GM21423 (cell line): Measurements from ENCODE around the gene TRIM39.
"Not testable (repeated sequence)": the region's sequence is repeated elsewhere in the genome, so short reads cannot be mapped to it uniquely, and the experiment has no call there.

Source experiments
- ATAC-seq: cut with Tn5 transposase; IDR thresholded peaks from one replicate; pipeline ENCODE4 v1.9.1; 2021; ENCODE audit warnings: mild to moderate bottlenecking, moderate library complexity; ENCODE audit not compliant: unreplicated experiment

Gene TRIM39

DNA sequence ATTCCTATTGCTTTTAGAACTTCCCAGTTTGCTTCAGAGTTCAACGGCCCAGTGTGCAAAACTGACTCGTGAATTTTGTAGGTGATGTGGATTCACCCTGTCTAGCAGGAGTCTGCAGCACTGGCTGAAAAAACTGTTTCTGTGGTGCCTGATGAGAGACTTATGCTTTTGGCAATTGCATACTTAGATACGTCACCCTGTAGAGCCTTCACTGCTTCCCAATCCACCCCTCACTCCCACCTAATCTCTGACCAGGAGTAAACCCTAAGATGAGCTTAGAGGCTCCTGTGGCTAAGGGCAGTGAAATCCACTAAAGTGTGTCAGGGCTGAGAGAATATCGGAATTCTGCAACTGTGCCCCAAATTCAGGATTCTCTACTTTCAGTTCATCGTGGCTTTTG, 32.5 kb downstream of the TRIM39 start:
- no peak for ATAC-seq

DNA sequence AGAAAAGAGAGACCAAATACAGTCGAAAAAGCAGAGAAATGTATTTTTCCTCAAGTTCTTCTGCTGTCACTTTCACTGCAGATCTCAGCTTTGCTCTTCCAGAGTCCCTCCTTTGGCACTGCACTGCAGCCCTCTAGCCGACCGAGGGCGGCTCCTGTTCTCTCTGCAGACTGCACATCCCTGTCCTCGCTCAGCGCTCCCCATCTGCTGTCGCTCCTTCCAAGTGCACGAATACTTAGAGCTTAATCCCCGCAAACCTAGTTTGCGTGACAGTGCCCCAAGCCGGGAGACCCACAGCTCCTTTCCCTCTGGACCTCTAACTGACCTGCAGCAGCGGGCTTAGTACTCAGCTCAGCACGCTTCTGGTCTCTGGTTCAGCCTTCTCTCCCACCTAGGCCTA, 33.4 kb downstream of the TRIM39 start:
- ATAC-seq, result no peak

DNA sequence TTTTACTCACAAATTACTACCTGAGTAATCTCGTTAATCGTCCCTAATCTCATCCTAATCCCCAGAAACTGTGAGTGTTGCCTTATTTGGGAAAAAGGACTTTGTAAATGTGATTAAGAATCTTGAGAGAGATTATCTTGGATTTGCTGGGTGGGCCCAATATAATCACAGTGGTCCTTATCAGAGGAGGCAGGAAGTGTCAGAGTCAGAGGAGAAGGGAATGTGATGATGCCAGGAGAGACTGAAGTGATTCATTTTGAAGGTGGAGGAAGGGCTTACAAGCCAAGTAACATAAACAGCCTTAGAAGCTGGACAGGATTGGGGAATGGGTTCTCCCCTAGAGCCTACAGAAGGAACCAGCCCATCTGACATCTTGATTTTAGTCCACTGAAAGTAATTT, 34.9 kb downstream of the TRIM39 start:
- ATAC-seq, result no peak

DNA sequence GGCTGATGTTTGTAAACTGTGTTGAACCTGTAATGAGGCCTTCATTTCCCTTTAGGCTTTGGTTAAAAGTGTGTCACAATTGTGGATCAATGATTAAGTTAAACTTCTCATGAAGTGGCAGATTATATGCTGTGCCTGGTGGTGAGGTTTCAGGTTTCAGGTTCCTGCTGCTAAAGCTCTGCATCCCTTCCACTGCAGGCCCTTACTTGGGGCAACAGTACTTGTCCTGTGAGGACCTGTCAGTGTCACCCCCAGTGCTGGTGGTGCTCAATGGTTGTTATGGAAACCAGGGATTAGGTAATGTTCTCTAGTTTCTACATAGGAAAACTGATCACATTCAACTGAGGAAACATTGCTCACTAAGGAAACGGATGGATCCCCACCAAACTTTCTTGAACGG, 36.7 kb downstream of the TRIM39 start:
- no peak for ATAC-seq

DNA sequence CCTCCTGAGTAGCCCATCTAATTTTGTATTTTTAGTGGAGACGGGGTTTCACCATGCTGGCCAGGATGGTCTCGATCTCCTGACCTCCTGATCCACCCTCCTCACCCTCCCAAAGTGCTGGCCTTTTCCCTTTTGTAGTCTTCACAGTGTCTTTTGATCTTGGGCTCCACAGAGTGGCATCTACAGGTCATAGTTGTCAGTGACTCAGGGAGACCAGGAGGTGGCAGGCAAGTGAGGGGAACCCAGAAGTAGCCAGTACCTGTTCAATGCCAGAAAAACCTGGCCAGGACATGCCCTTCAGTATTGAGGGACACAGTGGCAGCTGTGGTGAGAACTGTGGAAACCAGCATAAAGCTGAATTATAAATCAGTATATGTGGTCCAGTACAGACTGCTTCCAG, 37.9 kb downstream of the TRIM39 start:
- ATAC-seq, result no peak

DNA sequence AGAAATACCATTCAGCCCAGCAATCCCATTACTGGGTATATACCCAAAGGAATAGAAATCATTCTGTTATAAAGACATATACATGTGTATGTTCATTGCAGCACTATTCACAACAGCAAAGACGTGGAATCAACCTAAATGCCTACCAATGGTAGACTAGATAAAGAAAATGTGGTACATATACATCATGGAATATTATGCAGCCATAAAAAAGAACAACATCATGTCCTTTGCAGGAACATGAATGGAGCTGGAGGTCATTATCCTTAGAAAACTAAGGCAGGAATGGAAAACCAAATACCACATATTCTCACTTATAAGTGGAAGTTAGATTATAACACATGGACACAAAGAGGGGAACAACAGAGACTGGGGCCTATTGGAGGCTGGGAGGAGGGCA, 42.6 kb downstream of the TRIM39 start:
- ATAC-seq, result not testable (repeated sequence)

DNA sequence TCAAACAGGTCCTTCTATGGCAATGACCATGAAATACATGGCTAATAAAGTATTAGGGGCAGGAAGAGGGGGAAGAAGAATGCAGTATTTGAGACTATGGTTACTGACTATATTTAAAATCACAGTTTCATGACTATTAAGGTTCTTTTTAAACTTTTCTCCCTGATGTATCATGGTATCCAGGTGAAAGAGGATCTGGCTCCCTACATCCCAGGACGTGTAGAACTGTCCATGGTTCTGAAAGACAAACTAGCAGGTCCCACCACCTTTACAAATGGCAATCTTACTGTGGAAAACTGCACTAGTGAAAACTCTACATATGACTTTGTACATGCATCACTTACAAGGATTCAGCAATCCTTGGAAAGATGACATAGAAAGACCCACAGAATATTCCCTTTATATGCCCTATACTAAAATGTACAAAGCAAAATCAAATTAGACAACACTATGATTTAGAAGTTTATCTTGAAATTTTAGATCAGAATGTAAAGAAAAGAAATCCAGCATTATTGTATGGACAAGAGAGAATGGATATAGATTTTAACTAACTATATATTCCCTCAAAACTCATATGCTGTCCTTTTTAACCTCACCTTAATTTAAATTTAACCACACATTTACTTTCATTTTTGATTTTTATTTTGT, 51.7 kb downstream of the TRIM39 start:
- no peak for ATAC-seq

DNA sequence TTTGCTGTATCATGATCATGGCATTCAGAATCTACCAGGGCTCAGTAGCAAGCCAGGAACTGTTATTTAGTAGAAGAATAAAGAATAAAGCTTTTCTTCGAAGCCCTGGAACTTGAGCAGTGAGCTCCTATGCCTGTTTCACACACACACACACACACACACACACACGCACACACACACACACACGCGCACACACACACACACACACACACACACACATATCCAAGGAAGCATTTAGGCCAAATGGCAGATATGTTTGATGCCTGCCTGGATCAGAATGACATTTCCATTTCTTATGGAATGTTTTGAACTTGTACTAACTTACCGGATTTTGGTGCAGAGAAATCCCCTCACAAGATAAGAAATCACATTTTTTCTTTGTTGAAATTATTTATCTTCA, 53.7 kb downstream of the TRIM39 start:
- no peak for ATAC-seq

DNA sequence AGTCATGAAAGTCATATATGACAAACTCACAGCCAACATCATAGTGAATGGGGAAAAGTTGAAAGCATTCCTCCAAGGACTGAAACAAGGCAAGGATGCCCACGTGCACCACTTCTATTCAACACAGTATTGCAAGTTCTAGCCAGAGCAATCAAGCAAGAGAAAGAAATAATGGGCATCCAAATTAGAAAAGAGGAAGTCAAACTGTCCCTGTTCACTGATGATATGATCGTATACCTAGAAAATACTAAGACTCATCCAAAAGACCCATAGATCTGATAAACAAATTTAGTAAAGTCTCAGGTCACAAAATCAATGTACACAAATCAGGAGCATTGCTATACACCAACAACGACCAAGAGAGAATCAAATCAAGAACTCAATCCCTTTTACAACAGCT, 59.4 kb downstream of the TRIM39 start:
- no peak for ATAC-seq

DNA sequence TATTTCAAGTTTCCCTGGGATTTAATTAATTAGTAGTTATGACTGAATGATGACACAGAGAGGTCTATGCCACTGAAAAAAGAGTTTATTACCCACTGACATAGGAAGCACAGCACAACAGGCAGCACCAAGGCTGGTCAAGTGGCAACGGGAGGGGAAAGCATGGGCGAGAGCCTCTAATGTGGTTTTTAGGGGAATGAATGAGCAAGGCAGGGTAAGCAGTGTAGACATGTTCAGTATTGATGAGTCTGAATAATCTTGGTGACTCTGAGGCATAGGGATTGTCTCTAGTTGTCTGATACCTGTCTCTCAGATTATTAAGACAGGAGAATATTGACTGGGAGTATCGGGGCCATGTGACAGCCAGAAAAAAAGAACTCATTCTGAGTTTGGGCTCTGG, 64.5 kb downstream of the TRIM39 start:
- ATAC-seq, result no peak
